Measurements from ENCODE around the gene L1CAM.

DNA sequence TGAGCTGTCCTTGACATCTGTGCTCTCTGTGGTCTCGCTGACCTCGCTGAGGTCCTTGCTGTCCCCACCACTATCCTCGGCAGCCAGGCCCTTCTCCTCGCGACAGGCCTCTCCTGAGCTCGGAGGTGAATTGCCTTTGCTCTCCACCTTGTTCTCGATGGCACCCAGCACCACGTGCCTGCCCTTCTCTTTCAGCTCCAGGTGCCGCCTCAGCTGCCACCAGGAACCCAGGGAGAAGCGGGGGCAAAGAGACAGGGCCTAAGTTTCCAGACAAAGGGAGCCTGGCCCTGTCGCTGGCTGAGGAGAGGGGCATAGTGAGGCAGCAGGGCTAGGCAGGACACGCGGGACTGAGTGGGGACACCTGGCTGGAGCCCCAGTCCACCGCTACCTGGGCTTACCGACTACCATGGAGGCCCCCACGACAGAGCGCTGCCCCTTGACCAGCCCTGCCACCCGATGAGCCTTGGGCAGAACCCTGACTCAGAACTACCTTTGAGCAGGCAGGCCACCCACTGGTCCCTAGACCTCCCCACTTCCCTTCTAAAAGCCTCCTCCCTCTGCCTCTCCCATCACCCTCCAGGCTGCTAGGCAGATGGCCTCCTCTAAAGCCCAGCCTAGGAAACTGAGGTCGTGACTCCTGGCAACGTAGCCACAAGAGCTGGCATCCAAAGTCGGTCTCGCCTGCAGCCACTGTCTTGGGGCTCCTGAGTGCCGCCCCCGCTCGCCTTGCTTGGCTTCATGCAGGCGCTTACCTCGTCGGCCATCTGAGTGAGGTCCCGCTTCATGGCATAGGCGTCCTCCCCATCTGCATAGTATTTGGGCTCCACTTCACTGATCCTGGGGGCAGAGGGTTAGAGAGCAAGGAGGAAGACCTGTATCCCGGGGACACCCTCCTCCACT, 44.3 kb upstream of the L1CAM start:
- TF ChIP-seq, protein P1, sequence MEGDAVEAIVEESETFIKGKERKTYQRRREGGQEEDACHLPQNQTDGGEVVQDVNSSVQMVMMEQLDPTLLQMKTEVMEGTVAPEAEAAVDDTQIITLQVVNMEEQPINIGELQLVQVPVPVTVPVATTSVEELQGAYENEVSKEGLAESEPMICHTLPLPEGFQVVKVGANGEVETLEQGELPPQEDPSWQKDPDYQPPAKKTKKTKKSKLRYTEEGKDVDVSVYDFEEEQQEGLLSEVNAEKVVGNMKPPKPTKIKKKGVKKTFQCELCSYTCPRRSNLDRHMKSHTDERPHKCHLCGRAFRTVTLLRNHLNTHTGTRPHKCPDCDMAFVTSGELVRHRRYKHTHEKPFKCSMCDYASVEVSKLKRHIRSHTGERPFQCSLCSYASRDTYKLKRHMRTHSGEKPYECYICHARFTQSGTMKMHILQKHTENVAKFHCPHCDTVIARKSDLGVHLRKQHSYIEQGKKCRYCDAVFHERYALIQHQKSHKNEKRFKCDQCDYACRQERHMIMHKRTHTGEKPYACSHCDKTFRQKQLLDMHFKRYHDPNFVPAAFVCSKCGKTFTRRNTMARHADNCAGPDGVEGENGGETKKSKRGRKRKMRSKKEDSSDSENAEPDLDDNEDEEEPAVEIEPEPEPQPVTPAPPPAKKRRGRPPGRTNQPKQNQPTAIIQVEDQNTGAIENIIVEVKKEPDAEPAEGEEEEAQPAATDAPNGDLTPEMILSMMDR (IDR thresholded peaks at IDR 0.05), result no peak
- no peak for TF ChIP-seq EZH2 (IDR thresholded peaks at IDR 0.05; ENCODE audit: borderline replicate concordance, insufficient read depth, low read depth, low read length, poor library complexity, severe bottlenecking)
